Naive B cell (primary cell): ENCODE results near the gene MPPED1. TPM values are rescaled to one million over a fixed set of nuclear protein-coding genes. Genes with fewer than 3 reads are reported as not detected.

ENCODE experiments used
- polyA plus RNA-seq, 6 donors: library from polyadenylated mRNA; unstranded; fragments of 300-500 nt; fragmentation: Illumina TruSeq; gene quantifications; one replicate each; pipeline ENCODE4 v1.2.3, GENCODE V29; 2021; ENCODE audit warnings: low read depth in 6 of 6

Gene MPPED1
- polyA plus RNA-seq, 6 donors from 2014 or later: not detected

Other genes starting within 250 kb of the MPPED1 start
- gene TTLL12, start 224.9 kb upstream of the MPPED1 start, polyA plus RNA-seq: 10 to 100 TPM in 5 of 6 donors, 1 to 10 TPM in 1; 6.8 to 15.9 (median 11.6) TPM
- gene SCUBE1, start 68.6 kb upstream of the MPPED1 start, polyA plus RNA-seq: not detected